H1 (cell line): ENCODE measurements around the gene IKZF3. TPM values are rescaled to one million over a fixed set of nuclear protein-coding genes. Genes with fewer than 3 reads are reported as not detected.

Source experiments
- CTCF ChIA-PET: fragments of 300-600 bp; sonication (Branson Sonifier 250); formaldehyde crosslinking; loops from one replicate; lab custom pipeline; 2021; ENCODE audit not compliant: partially characterized antibody; lab: Charles Lee
- POLR2A ChIA-PET: fragments of 300-600 bp; sonication (Branson Sonifier 250); formaldehyde crosslinking; loops from one replicate; lab custom pipeline; 2021; ENCODE audit warnings: inconsistent platforms; ENCODE audit not compliant: partially characterized antibody; lab: Charles Lee
- DNase-seq, 2 experiments: peaks; one replicate each; pipeline versions ENCODE4 v3.0.0 to v3.0.0-alpha.2; 2010 to 2022; ENCODE audit warnings: low spot score in 2 of 2, low read depth in 1 of 2, mixed read lengths in 1 of 2
- FAIRE-seq: peaks from 2 replicates; lab custom pipeline; 2011; peaks lifted over from hg19 to GRCh38; lab: Jason Lieb, UNC
- H2AFZ ChIP-seq: 2 replicates; pipeline ENCODE4 v1.8.1; 2012; ENCODE audit warnings: low read length, inconsistent platforms
- H2AK5ac ChIP-seq: 2 replicates; pipeline ENCODE4 v1.6.1; 2013; ENCODE audit warnings: low read depth, low read length
- H2BK120ac ChIP-seq: replicated peaks from 2 replicates; pipeline ENCODE3; 2013; ENCODE audit warnings: low read depth, low read length, inconsistent platforms
- H2BK12ac ChIP-seq: 2 replicates; pipeline ENCODE4 v1.6.1; 2013; ENCODE audit warnings: low read depth, low read length
- H2BK15ac ChIP-seq: 2 replicates; pipeline ENCODE4 v1.6.1; 2013; ENCODE audit warnings: low read length
- H2BK20ac ChIP-seq: 2 replicates; pipeline ENCODE4 v1.6.1; 2013; ENCODE audit warnings: low read length
- H2BK5ac ChIP-seq: 2 replicates; pipeline ENCODE4 v1.6.1; 2013; ENCODE audit warnings: low read depth, low read length
- H3K14ac ChIP-seq: 2 replicates; pipeline ENCODE4 v1.6.1; 2013; ENCODE audit warnings: inconsistent platforms; ENCODE audit not compliant: insufficient read length
- H3K18ac ChIP-seq: 2 replicates; pipeline ENCODE4 v1.6.1; 2013; ENCODE audit warnings: low read length; ENCODE audit errors: extremely low read depth
- H3K23ac ChIP-seq: 2 replicates; pipeline ENCODE4 v1.6.1; 2013; ENCODE audit warnings: inconsistent platforms; ENCODE audit not compliant: insufficient read length
- H3K23me2 ChIP-seq: 2 replicates; pipeline ENCODE4 v1.6.1; 2013; ENCODE audit warnings: low read depth, low read length
- H3K27ac ChIP-seq: 2 replicates; pipeline ENCODE4 v1.6.1; 2011; ENCODE audit warnings: low read depth, low read length, inconsistent platforms
- H3K27me3 ChIP-seq, 4 experiments: replicated peaks in 1 of 4; 1 replicate in 1 of 4; 2 replicates in 3 of 4; pipeline versions ENCODE4 v1.6.1 to v1.8.1; 2011 to 2013; ENCODE audit warnings: low read length in 3 of 4, mild to moderate bottlenecking in 3 of 4, inconsistent platforms in 2 of 4, mixed read lengths in 2 of 4, moderate library complexity in 1 of 4; ENCODE audit not compliant: control insufficient read depth in 3 of 4, insufficient read depth in 3 of 4; ENCODE audit errors: extremely low read depth in 1 of 4
- H3K36me3 ChIP-seq, 4 experiments: 2 replicates each; pipeline versions ENCODE4 v1.6.1 to v1.8.1; 2011 to 2013; ENCODE audit warnings: mild to moderate bottlenecking in 4 of 4, low read length in 3 of 4, moderate library complexity in 2 of 4, control low read depth in 1 of 4, inconsistent platforms in 1 of 4; ENCODE audit not compliant: insufficient read depth in 4 of 4, control insufficient read depth in 2 of 4
- H3K4ac ChIP-seq: replicated peaks from 2 replicates; pipeline ENCODE3; 2013; ENCODE audit warnings: low read length, low read depth, mixed read lengths, inconsistent platforms; ENCODE audit not compliant: insufficient read length
- H3K4me1 ChIP-seq, 4 experiments: replicated peaks in 1 of 4; 1 replicate in 1 of 4; 2 replicates in 3 of 4; pipeline versions ENCODE4 v1.6.1 to v1.8.1; 2011 to 2013; ENCODE audit warnings: low read length in 3 of 4, inconsistent platforms in 2 of 4, mixed read lengths in 1 of 4; ENCODE audit not compliant: insufficient read depth in 4 of 4, control insufficient read depth in 3 of 4
- H3K4me2 ChIP-seq, 2 experiments: 2 replicates each; pipeline versions ENCODE4 v1.6.1 to v1.8.1; 2011 to 2013; ENCODE audit warnings: low read depth in 2 of 2, low read length in 2 of 2, control low read depth in 1 of 2, inconsistent platforms in 1 of 2, mild to moderate bottlenecking in 1 of 2; ENCODE audit not compliant: insufficient read depth in 1 of 2
- H3K4me3 ChIP-seq, 4 experiments: fragments of 200-600, 300-600 bp in 1 of 4; sonication (generic), shearing (Covaris generic), sonication (Bioruptor Twin) in 1 of 4; 2 replicates each; pipeline versions ENCODE4 v1.5.1 to v1.8.1; 2011 to 2016; ENCODE audit warnings: low read length in 4 of 4, low read depth in 3 of 4, control low read depth in 2 of 4, inconsistent platforms in 2 of 4, mild to moderate bottlenecking in 2 of 4, mixed read lengths in 1 of 4, moderate library complexity in 1 of 4; ENCODE audit not compliant: insufficient read depth in 2 of 4; ENCODE audit errors: extremely low read depth in 1 of 4
- H3K56ac ChIP-seq: replicated peaks from 2 replicates; pipeline ENCODE3; 2013; ENCODE audit warnings: low read depth, mild to moderate bottlenecking, mixed read lengths, low read length, inconsistent platforms; ENCODE audit not compliant: insufficient read length
- H3K79me1 ChIP-seq: 2 replicates; pipeline ENCODE4 v1.6.1; 2013; ENCODE audit warnings: low read depth, low read length, control low read depth
- H3K79me2 ChIP-seq, 2 experiments: 2 replicates each; pipeline versions ENCODE4 v1.6.1 to v1.8.1; 2012 to 2013; ENCODE audit warnings: low read length in 2 of 2, mild to moderate bottlenecking in 2 of 2, inconsistent platforms in 1 of 2; ENCODE audit not compliant: insufficient read depth in 2 of 2, control insufficient read depth in 1 of 2
- H3K9ac ChIP-seq, 4 experiments: replicated peaks in 1 of 4; 1 replicate in 1 of 4; 2 replicates in 3 of 4; pipeline versions ENCODE4 v1.6.1 to v1.8.1; 2011 to 2013; ENCODE audit warnings: low read depth in 3 of 4, low read length in 3 of 4, control low read depth in 2 of 4, mild to moderate bottlenecking in 2 of 4, moderate library complexity in 2 of 4, inconsistent platforms in 1 of 4; ENCODE audit errors: extremely low read depth in 1 of 4
- H3K9me3 ChIP-seq, 2 experiments: 2 replicates each; pipeline versions ENCODE4 v1.6.1 to v1.8.1; 2012 to 2013; ENCODE audit warnings: mild to moderate bottlenecking in 2 of 2, moderate library complexity in 2 of 2, control low read depth in 1 of 2, inconsistent platforms in 1 of 2, low read depth in 1 of 2, low read length in 1 of 2, mixed read lengths in 1 of 2; ENCODE audit not compliant: insufficient read depth in 2 of 2
- H4K20me1 ChIP-seq, 2 experiments: replicated peaks in 1 of 2; 2 replicates each; pipeline versions ENCODE3 to v1.8.1; 2011 to 2013; ENCODE audit warnings: inconsistent platforms in 2 of 2, low read length in 2 of 2, mild to moderate bottlenecking in 1 of 2; ENCODE audit not compliant: insufficient read depth in 2 of 2, control insufficient read depth in 1 of 2
- H4K5ac ChIP-seq: 2 replicates; pipeline ENCODE4 v1.6.1; 2013; ENCODE audit warnings: low read length, low read depth, mixed read lengths, inconsistent platforms; ENCODE audit not compliant: insufficient read length
- H4K8ac ChIP-seq: 2 replicates; pipeline ENCODE4 v1.8.0; 2013; ENCODE audit warnings: mild to moderate bottlenecking, moderate library complexity, low read length, inconsistent platforms; ENCODE audit not compliant: insufficient read depth; ENCODE audit errors: extremely low read depth
- H4K91ac ChIP-seq: replicated peaks from 2 replicates; pipeline ENCODE3; 2013; ENCODE audit warnings: low read length, mixed read lengths, inconsistent platforms; ENCODE audit not compliant: insufficient read length
- HDAC6 ChIP-seq: IDR thresholded peaks from one replicate; pipeline ENCODE4 v1.7.1; 2012; ENCODE audit warnings: low read depth, mild to moderate bottlenecking, inconsistent platforms, low read length, moderate library complexity
- KDM1A ChIP-seq: fragments of 200-600, 300-600 bp; sonication (generic); IDR thresholded peaks from 2 replicates; pipeline ENCODE4 v1.7.1; 2016; ENCODE audit warnings: mild to moderate bottlenecking, low read length, borderline replicate concordance
- POLR2AphosphoS5 ChIP-seq: IDR thresholded peaks from 2 replicates; pipeline ENCODE4 v1.6.1; 2011; ENCODE audit warnings: low read depth, low read length
- WGBS, 2 experiments: shearing (Covaris generic) in 1 of 2; methylation state at CpG; one replicate each; pipeline versions ENCODE4 v1.1.6 to v1.1.7; 2013 to 2015; ENCODE audit warnings: low lambda C conversion rate in 2 of 2, mixed read lengths in 2 of 2, inconsistent platforms in 1 of 2, low coverage in 1 of 2, missing lambda C conversion rate in 1 of 2; ENCODE audit not compliant: insufficient replicate concordance in 2 of 2, insufficient coverage in 1 of 2, insufficient read length in 1 of 2; ENCODE audit errors: extremely low coverage in 1 of 2, missing lambda C conversion rate in 1 of 2; 5-methylcytosine and 5-hydroxymethylcytosine counted together
- polyA plus RNA-seq, 7 experiments: library from polyadenylated mRNA; depleted of rRNA in 3 of 7; stranded (reverse) in 5 of 7; unstranded in 2 of 7; fragments of >200 nt in 5 of 7; fragments of 200-250 nt in 2 of 7; gene quantifications; 1 replicate in 5 of 7; 2 replicates in 1 of 7; 4 replicates in 1 of 7; pipeline versions ENCODE4 v1.2.1 to v1.2.3, GENCODE V29; 2011 to 2013; ENCODE audit warnings: missing spikeins in 2 of 7, mixed read lengths in 2 of 7
- total RNA-seq: library from RNA; stranded (reverse); fragmentation: NEBNext Ultra II Directional; extraction: Animal tissue kit (Norgen Biotek cat#: 25700); gene quantifications from 2 replicates; pipeline ENCODE4 v1.2.1, GENCODE V29; 2021

Gene IKZF3
- total and polyA plus RNA-seq, 2 of the 8 experiments (the other 6 are each of a cell fraction or from before 2014, with no cell fraction given), result 0.23 to 0.56 TPM

DNA sequence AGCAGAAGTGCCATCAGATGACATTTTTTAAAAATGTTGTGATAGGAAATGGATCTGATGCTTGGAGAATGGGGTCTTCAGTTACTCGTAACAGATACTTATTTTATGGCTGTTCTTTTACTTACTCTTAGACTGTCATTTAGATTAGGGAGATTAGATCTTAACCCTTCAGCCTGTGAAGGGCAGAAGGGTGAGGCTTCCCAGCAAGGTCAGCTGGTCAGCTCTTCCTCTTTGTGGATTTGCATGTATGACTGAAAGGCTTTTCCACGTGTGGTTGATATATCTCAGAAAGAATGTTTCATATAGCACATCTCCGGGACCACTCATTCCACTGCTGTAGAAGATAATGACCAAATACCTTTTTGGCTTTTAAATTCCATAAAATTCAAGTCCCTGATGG lies 98.9 kb downstream of the IKZF3 start:
- Histone ChIP-seq H4K20me1 (no peaks in the 10 kb centered on the region), H3K9me3 (no peaks in the 10 kb centered on the region), H3K23me2 (no peaks in the 10 kb centered on the region), H3K4me1 (no peaks in the 10 kb centered on the region), H3K56ac (no peak overlapping the region), H4K8ac (no peak overlapping the region), H3K79me1 (no peaks in the 10 kb centered on the region), H3K27ac (no peak overlapping the region), H2BK15ac (no peak overlapping the region), H3K4me3 (no peak overlapping the region), H3K4me2 (no peak overlapping the region), H4K91ac (no peak overlapping the region), H4K5ac (no peak overlapping the region)
- POLR2A ChIA-PET, result no interaction called here
- no peak for DNase-seq
- TF ChIP-seq POLR2AphosphoS5 (no peak), KDM1A (no peak), HDAC6 (no peak)
- TF ChIP-seq, all 59 proteins: peak for 0
- Histone ChIP-seq H2BK20ac (no peak overlapping the region), H2BK12ac (no peak overlapping the region), H2AK5ac (no peak overlapping the region), H3K14ac (no peak overlapping the region), H2AFZ (no peak overlapping the region), H3K79me2 (no peaks in the 10 kb centered on the region), H3K23ac (no peak overlapping the region), H3K9ac (no peak overlapping the region), H3K36me3 (no peaks in the 10 kb centered on the region), H2BK5ac (no peak overlapping the region), H3K4ac (no peak overlapping the region), H3K27me3 (no peaks in the 10 kb centered on the region), H3K18ac (no peak overlapping the region), H2BK120ac (no peak overlapping the region)
- CTCF ChIA-PET, result interaction anchor here (0.6 to 2.2 kb wide), 4 partner anchors 10 to 563 kb away, joined by 3 to 8 read pairs (median 3); no protein-coding TSS in a partner anchor
- FAIRE-seq, result no peak
- 70% methylated on average over 3 of the region's 3 CpGs; no CpG with 5 or more reads in 1 of the 2 experiments for WGBS, 2 experiments
